Cardiac septum (tissue), 1 donor: ENCODE results near the gene WDR18. TPM values are rescaled to one million over a fixed set of nuclear protein-coding genes. Genes with fewer than 3 reads are reported as not detected.

Experiments used
- DNase-seq: peaks from one replicate; pipeline ENCODE4 v3.0.0-alpha.2; 2020; ENCODE audit warnings: low spot score
- intact Hi-C: fragments of 100-400 bp; cut with DNase I; formaldehyde crosslinking; loops from one replicate; pipeline ENCODE4 v1.14.0; 2022
- total RNA-seq: library from RNA; stranded (reverse); fragmentation: NEBNext Ultra II Directional; extraction: Animal tissue kit (Norgen Biotek cat#: 25700); gene quantifications from one replicate; pipeline ENCODE4 v1.2.1, GENCODE V29; 2021
- donor health status: DM: no; HTN: no; CAD: no.

Gene WDR18
- total RNA-seq, 1 donor from 2014 or later: 17.6 TPM

DNA sequence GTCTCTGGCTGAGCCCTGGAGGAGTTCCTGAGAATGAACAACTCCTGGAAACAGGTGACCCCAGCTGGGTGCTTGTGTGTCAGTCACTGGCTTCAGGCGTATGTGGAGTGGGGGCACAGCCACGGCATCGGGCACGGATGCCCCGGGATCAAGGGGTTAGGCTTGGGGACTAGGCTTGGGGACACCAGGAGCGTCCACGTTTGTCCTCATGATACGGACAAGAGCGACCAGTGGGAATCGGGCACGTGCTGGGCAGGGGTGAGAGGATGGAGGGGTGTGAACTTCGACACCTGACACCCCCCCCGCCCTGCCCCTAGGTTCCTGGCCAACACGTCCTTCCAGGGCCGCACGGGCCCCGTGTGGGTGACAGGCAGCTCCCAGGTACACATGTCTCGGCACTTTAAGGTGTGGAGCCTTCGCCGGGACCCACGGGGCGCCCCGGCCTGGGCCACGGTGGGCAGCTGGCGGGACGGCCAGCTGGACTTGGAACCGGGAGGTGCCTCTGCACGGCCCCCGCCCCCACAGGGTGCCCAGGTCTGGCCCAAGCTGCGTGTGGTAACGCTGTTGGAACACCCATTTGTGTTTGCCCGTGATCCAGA lies 20.2 kb downstream of the WDR18 start:
- DNase-seq: no peak
- intact Hi-C loops: no loop called here

DNA sequence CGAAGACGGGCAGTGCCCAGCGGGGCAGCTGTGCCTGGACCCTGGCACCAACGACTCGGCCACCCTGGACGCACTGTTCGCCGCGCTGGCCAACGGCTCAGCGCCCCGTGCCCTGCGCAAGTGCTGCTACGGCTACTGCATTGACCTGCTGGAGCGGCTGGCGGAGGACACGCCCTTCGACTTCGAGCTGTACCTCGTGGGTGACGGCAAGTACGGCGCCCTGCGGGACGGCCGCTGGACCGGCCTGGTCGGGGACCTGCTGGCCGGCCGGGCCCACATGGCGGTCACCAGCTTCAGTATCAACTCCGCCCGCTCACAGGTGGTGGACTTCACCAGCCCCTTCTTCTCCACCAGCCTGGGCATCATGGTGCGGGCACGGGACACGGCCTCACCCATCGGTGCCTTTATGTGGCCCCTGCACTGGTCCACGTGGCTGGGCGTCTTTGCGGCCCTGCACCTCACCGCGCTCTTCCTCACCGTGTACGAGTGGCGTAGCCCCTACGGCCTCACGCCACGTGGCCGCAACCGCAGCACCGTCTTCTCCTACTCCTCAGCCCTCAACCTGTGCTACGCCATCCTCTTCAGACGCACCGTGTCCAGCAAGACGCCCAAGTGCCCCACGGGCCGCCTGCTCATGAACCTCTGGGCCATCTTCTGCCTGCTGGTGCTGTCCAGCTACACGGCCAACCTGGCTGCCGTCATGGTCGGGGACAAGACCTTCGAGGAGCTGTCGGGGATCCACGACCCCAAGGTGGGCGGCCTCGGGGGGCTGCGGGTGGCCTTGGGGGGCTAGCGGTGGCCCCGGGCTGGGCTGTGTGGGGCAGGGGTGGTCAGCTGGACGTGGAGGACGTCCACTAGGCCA lies 20.9 kb downstream of the WDR18 start:
- intact Hi-C loops: no loop called here
- no peak for DNase-seq

DNA sequence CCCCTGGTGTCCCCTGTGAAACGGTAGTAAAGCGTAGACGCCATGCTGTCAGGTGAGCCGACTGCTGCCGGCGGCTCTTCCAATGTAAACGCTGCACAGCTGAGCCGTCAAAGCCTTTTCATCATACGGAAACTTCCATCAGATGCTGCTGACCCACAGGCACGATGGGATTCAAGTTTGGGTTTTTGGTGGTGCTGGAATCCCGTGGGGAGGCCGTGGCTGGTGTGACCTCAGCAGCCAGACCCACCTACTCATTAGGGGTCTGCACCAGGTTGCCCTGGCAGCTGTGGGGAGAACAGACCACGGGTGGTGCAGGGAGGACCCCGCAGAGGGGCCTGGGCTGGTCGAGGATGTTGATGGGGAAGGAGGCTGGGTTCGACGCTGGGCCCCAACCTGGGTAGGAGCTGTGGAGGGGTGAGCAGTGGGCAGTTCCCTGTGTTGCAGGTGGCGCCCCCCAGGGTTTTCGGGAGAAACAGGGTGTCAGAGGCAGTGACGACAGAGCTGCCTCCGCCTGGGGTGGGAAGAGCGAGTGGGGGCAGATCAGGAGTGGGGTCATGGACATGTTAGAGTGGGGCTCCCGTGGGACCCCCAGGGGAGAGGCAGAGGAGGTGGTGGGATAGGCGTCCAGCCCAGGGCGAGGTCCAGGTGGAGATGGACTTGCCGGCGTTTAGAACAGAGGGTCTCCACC lies 22.7 kb downstream of the WDR18 start:
- DNase-seq: no peak
- intact Hi-C loops: no loop called here

DNA sequence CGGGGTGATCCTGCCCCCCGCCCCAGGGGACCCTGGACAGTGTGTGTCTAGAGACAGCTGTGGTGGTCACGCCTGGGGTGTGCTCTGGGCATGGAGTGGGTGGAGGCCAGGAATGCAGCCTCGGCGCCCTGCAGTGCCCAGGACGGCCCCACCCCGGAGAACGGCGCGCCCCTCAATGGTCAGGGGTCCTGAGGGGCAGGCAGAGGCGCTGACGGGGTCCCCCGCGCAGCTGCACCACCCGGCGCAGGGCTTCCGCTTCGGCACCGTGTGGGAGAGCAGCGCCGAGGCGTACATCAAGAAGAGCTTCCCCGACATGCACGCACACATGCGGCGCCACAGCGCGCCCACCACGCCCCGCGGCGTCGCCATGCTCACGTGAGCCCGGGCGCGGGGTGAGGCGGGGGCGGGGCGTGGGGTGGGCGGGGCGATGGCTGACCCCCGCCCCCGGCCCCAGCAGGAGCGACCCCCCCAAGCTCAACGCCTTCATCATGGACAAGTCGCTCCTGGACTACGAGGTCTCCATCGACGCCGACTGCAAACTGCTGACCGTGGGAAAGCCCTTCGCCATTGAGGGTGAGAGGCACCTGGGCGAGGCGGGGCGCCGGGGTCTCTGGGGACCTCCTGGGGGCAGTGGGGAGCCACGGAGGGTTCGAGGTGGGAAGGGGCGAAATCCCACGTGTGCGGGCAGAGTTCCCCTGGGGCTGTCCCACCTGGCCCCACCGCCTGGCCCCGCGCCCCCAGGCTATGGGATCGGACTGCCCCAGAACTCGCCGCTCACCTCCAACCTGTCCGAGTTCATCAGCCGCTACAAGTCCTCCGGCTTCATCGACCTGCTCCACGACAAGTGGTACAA lies 23.5 kb downstream of the WDR18 start:
- intact Hi-C loops: no loop called here
- no peak for DNase-seq

DNA sequence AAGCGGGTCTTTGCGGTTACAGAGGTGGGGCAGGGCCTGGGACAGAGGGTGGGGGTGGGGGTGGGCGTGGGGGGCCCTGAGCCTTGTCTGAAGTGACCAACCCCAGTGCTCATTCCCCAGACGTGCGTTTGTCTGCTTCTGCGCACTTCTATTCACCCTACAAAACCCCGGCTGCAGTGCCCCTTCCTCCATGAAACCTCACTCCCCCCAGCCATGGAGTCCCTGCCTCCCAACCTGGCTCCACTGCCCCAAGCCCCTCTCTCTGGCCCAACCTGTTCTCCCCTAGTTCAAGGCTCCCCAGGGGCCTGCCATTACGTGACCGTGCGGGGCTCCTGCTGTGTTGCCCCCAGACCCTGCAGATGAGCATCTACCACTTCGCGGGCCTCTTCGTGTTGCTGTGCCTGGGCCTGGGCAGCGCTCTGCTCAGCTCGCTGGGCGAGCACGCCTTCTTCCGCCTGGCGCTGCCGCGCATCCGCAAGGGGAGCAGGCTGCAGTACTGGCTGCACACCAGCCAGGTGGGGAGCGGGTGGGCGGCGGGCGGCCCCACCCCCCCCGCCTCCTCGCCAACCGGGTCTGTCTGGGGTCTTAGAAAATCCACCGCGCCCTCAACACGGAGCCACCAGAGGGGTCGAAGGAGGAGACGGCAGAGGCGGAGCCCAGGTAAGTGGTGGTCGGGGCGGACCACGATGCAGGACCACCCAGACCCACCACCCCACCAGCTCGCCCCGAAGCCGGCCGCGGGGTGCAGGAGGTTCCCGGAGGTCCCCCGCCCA lies 24.3 kb downstream of the WDR18 start:
- DNase-seq: no peak
- intact Hi-C loops: no loop called here

DNA sequence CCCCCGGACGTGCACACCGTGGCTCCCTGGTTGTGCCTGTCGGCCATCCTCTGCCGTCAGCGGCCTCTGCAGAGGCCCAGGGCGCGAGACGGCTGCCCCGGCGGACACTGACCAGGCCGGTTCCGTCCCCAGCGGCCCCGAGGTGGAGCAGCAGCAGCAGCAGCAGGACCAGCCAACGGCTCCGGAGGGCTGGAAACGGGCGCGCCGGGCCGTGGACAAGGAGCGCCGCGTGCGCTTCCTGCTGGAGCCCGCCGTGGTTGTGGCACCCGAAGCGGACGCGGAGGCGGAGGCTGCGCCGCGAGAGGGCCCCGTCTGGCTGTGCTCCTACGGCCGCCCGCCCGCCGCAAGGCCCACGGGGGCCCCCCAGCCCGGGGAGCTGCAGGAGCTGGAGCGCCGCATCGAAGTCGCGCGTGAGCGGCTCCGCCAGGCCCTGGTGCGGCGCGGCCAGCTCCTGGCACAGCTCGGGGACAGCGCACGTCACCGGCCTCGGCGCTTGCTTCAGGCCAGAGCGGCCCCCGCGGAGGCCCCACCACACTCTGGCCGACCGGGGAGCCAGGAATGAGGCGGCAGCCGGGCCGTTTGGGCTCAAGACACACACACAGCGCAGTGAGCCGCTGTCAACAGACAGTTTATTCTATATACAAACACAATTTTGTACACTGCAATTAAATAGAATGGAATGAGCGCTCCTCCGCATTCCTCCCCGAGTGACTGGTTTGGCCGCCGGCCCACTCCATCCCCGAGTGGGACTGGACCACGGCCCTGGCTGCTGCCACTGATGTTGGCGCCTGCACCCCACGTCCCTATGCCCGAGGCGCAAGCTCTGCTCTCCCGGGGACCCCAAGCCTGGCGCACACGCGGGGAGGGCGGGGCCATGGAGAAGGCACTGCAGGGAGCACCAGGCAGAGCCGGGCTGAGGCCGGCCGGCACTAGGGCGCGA lies 25.2 kb downstream of the WDR18 start:
- intact Hi-C loops: no loop called here

DNA sequence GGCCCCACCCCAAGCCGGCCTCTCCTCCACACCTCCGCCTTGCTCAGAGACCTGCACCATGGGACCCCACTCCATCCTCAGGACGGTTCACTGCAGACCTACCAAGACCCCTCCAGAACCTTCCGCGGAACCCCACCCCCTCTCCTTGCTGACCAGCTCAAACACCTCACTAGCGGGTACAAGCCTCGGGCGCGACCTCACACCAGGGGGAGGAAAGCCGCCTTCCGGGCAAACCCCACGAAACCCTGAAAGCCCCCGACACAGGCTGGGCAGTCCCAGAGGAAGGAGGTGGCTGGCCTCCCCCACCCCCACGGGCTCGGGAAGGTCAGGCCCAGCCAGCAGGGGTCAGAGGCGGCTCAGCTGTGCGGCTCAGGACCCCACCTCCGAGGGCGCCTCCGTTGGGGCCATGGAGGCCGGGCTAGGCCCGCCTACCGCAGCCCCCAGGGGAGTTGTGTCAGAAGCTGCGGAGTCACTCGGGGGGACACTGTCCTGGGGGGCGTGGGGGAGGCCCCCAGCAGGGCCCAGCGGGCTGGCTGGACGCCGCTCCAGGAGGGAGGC lies 25.9 kb downstream of the WDR18 start:
- intact Hi-C loops: no loop called here

More for the DNA sequence above, 25.2 kb downstream of the WDR18 start:
- DNase-seq: no peak

GRCh38 chr19:1010586-1011510 lies 26.7 kb downstream of the WDR18 start:
- intact Hi-C loops: no loop called here
- DNase-seq: no peak

More for the DNA sequence above, 25.9 kb downstream of the WDR18 start:
- DNase-seq: no peak

GRCh38 chr19:1011831-1012333 lies 27.7 kb downstream of the WDR18 start:
- DNase-seq: no peak
- intact Hi-C loops: no loop called here

GRCh38 chr19:1012334-1012733 lies 28.2 kb downstream of the WDR18 start:
- DNase-seq: no peak
- intact Hi-C loops: no loop called here

GRCh38 chr19:1013218-1013617 lies 29.1 kb downstream of the WDR18 start:
- DNase-seq: no peak
- intact Hi-C loops: no loop called here

DNA sequence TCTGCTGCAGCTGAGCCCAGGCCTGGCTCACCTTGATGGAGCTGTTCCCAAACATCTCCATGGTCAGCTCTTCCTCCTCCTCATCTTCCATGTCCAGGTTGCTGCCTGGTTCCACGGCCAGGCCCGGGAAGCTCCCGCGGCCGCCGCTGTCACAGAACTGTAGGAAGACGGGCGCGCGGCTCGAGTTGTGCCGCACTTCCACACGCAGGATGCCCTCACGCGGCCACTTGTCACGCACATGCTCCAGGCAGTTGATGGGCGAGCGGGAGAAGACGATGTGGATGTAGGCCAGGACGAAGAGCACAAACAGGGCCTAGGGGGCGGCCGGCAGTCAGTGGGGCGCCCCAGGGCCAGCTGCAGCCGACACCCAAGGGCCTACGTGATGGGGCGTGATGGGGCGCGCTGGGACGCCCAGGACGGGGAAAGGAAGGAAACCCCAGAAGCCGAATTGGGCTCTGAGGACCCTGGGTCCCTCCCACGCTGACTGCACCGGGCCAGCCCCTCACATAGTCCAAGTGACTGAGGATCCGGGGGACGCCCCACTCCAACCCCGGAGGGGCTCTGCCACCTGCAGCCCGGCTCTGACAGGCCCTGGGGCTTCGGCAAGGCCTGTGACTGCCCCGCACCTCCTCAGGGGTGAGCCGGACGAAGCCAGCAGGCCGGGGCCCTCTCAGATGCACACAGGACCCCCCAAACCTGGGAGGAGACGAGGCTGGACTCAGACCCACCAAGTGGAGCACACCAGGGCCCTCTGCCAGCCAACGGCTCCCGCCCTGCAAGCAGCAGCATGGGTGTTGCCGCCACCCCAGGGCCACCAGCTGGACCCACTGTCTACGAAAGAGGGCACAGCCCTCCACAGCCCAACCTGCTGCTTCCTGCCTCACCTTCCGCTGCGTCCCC lies 30.3 kb downstream of the WDR18 start:
- intact Hi-C loops: no loop called here
- no peak for DNase-seq

DNA sequence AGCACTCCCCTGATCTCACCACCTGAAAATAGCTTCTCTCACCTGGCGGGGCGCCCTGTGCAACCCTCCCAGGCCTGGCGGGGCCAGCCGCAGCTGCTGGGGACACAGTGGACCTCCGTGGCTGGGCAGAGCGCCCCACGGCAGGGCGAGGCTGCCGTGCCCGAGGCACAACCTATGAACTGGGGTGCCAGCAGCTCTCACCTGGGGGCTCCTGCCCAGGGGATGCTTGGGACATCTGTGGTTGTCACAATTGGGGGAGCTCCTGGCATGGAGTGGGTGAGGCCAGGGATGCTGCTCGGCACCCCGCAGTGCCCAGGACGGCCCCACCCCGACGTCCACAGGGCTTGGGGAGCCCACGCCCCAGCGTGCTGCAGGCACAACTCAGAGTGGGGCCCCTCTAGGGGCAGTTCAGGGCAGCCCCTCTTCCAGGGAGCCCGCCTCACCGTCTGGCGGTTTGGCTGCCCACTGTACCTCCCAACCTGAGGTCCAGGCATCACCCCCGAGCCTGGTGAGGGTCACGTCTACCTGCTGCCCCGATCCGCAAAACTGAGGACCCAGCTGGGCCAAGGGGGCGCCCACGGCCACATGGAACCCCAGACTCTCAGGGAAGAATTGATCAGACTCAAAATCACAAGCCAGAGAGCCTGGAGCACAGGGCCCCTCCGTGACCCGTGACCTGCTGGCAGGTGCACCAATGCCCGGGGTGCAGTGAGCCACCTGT lies 31.1 kb downstream of the WDR18 start:
- DNase-seq: no peak
- intact Hi-C loops: no loop called here

GRCh38 chr19:1015782-1016646 lies 31.9 kb downstream of the WDR18 start:
- intact Hi-C loops: no loop called here
- no peak for DNase-seq
